ENCODE measurements around the gene RGL2.

- TF ChIP-seq RAD21 (IDR thresholded peaks at IDR 0.05; ENCODE audit: low read length) (no peak), YY1 (IDR thresholded peaks at IDR 0.05; ENCODE audit: low read depth) (no peak), CTCF (IDR thresholded peaks at IDR 0.05) (no peak), MXI1 (IDR thresholded peaks at IDR 0.05; ENCODE audit: low read depth, low read length) (no peak), POLR2AphosphoS5 (IDR thresholded peaks at IDR 0.05; ENCODE audit: low read depth, low read length) (no peak), NRF1 (IDR thresholded peaks at IDR 0.05; ENCODE audit: low read depth, low read length) (no peak), RFX5 (IDR thresholded peaks at IDR 0.05; ENCODE audit: low read length) (no peak), TEAD4 (IDR thresholded peaks at IDR 0.05; ENCODE audit: borderline replicate concordance, insufficient read depth) (no peak), ZBTB33 (IDR thresholded peaks at IDR 0.05; ENCODE audit: borderline replicate concordance, low read depth) (no peak), GATA2 (CRISPR knock-in tag; IDR thresholded peaks at IDR 0.05) (no peak)
These were observed 18.1 kb upstream of the RGL2 start for GRCh38 chr6:33316603-33317418.
